ENCODE measurements around the gene SLC31A1.
"Not testable (repeated sequence)": the region's sequence is repeated elsewhere in the genome, so short reads cannot be mapped to it uniquely, and the experiment has no call there.

SLC31A1 gene

DNA sequence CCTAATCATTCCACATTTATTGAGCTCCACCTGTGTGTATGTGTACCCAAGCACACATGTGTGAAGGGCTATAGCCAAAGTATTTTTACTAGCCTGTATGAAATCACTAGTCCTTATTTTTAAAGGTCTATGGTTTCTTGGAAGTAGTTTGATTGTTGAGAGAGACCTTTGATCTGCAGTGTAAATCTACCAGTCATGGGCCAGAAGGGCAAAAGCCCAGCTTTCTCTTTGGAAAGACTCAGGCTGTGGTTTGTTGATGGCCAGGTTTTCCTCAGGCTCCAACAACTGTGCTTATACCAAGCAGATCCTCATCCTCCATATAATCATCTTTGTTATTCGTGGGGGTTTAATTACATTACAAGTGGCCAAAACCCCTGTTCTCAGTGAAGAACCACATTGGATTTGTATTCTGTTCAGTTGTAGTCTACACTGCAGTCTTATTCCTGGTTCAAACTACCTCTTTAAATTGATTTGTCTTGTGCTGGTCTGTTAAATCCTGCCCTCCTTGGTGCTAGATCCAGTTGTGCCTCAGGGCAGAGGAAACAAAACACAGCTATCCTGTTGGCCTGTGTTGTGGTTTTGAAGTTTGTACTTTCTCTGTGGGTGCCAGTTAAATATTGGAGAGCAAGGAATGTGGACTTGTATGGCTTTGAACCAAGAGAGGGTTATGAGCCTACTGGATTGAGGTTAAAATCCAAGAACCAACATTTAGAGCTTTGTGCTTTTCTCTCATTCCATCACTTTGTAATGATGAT lies 40.8 kb downstream of the SLC31A1 start:
- no peak for DNase-seq (ENCODE audit: low read depth)

DNA sequence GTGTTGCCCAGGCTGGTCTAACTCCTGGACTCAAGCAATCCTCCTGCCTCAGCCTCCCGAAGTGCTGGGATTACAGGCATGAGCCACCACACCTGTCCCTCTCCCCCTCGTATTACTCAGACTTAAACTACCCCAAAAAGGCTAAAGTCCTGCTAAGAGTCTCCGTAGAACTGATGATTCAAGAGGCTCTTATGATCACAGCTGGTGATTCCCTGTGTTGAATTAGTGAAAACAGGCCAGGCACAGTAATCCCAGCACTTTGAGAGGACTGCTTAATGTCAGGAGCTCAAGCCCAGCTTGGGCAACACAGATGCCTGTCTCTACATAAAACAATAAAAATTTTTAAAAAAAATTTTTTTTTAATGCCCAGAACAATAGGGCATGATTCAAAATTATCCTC lies 44.8 kb downstream of the SLC31A1 start:
- DNase-seq (ENCODE audit: low read depth): no peak

DNA sequence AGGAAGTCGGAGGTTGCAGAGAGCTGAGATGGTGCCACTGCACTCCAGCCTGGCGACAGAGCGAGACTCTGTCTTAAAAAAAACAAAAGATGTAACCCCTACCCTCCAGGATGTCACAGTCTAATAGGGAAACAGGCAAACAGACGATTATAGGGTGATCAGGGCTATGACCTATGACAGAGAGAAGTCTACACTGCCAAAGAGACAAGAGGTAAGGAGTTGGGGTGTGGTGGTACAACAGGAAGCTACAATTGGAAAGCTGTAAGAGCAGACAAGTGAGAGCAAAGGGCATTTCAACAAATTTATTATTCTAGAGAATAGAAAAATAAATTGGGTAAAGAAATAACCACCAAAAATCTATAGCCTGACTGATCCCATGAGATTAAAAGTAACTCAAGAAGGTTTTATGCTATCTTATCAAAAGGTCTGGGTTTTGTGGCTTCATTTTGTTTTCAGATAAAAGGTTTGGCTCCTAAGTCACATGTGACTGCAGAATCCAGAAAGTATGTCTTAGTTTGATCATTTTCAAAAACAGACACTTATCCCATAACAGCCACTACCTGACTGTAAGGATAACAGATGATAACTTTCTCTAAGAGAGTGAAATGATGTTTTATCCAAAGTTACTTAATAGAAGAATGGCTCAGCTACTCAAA lies 46.7 kb downstream of the SLC31A1 start:
- DNase-seq (ENCODE audit: low read depth): no peak

DNA sequence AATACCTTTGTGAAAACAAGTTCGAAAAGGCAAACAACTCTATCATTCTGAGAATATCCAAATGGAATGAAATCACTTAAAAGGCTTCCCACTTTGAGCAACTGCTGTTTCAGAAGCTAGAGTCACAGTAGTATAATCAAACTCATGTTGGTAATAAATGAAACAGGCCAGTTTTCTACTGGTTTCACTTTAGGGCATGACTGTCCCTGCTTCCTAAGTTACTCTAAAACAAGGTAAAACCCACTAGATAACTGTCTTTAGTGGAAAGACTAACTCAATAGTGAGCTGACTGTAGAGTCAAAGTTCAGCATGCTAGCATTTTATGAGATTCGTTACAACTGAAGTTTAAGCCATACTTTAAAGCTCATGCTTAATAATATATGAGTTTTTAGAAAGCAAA lies 48.0 kb downstream of the SLC31A1 start:
- DNase-seq (ENCODE audit: low read depth): no peak

DNA sequence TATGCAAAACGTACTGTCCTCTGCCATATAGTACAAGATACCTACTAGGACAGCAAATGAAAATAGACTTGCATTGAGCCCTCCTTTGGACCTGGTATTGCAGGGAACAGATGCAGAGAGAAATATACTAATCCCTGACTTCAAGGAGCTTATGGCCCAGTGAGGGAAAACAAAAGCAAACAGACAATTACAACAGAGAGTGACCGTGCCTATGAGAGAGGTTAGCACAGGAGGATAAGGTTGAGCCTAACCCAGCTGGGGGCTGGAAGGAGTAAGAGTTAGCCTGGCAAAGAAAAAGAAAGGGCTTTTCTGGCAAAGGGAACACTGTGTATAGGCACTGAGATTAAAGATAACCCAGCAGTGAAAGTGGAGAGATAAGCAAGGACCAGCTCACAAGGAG lies 48.5 kb downstream of the SLC31A1 start:
- no peak for DNase-seq (ENCODE audit: low read depth)

DNA sequence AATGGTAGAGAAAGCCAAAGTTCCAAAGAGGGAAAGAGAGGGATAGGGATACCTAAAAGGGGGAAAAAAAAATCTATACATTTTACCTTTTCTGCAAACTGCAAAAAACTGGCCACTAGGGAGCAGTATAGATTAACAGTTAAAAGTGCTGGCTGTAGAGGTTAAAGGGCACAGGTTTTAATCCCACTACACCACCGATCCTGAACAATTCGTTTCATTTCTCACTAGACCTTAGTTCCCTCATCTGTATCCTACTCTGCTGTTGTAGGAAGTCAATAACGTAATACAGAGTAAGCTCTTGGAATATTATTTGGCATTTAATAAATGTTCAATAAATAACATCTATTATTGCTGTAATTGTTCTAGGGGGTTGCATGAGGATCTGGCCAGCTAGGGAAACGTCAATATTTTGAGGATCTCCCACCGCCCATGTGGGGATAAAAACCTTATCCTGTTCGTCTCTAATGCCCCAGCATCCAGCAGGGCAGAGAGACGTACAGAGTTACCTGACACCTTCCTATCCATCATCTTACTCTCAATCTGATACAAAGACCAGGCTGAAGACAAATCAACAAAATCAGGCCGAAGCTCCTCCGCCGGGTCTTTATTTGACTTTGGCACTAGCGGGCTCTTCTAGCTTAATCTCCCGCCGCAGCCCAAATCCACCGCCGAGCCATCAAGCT lies 53.3 kb downstream of the SLC31A1 start:
- no peak for DNase-seq (ENCODE audit: low read depth)

DNA sequence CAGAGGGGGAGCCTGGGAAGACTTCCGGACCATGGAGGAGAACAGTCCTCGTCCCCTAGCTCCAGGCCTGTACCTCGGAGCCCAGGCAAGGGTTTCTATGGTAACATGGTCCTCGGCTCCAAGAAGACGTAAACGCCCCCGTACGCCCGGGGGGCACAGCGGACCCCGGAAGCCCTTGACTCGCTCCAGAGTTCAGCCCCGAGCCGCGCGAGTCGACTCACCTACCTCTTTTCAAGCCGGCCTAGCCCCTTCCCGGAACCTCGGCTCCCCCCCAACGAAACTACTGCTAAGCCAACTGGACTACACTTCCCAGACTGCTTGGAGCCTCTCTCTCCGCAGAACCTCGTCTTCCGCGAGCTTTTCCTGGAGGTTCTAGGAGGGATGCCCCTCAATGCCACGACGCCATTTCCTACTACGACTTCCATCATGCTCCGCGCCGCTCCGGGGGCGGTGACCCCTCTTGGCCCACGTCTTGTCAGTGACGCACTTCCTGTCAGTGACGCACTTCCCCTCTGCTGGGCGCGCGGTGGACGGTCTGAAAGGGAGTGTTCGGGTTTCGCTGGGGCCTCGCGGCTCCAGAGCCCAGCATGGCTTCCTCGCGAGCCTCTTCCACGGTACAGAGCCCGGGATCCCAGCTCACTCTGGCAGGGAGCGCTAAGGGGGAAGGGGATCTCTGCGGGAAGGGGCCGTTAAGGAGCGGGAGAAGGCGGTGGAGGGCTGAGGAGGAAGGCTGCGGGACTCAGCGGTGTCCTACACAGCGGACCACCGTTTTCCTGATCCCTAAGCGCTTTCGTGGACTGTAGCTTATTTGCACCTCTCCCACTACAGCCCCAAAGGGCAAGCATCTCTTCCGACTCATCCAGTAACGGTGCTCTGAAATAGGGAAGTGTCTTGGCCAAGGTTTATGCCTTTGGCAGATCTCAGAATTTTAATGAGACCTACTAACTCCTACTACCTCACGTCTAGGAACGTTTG lies 54.1 kb downstream of the SLC31A1 start, which contains the start of the genes CDC26 and PRPF4:
Gene CDC26 (minus strand): TSS at position 416 of the 975 bp plus-strand sequence. CDS start 3,065 bp downstream, outside the sequence.
Gene PRPF4 (plus strand): TSS at position 502 of the 975 bp plus-strand sequence. CDS start 86 bp downstream, at position 588.
- DNase-seq (ENCODE audit: low read depth): peak; percentile 92

DNA sequence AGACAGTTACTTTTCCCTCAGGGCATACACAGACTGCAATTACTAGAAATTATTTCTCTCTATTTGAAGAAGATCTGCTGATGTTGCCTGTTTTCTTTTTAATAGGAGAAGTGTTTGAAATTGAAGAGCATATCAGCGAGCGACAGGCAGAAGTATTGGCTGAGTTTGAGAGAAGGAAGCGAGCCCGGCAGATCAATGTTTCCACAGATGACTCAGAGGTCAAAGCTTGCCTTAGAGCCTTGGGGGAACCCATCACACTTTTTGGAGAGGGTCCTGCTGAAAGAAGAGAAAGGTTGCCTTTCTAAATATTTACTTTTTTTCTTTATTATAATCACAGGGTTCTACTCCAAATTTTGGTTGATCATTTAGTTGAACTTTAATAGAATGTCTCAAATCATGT lies 57.5 kb downstream of the SLC31A1 start:
- DNase-seq (ENCODE audit: low read depth): no peak

DNA sequence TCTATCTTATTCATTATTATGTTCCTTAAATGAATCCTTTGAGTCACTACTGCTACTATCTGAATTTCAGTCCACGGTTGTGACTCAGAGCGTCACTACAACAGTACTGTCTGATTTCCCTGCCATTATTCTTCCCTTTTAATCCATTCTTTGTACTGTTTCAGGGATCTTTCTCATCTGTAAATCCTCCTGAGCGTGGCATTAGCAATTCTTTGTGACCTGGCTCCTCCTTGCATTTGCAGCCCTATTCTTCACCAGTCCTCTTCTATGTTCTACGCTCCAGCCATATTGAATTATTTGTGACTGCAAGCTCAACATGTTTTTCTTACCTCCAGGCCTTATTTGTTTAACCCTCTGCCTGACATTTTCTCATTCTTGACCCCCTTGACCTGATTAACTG lies 60.0 kb downstream of the SLC31A1 start:
- no peak for DNase-seq (ENCODE audit: low read depth)

DNA sequence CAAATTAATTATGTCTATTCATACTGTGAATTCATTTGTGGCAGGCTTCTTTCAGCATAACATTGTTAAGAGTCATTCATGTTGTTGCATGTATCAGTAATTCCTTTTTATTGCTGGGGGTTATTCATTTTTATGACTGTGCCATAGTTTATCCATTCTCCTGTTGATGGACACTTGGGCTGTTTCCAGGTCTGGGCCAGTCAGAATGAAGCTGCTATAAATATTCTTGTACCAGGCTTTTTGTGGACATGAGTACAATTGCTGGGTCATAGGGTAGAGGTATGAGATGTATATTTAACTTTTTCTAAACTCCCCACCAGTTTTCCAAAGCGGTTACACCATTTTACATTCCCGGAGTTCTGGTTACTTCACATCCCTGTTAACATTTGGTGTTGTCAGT lies 67.7 kb downstream of the SLC31A1 start:
- DNase-seq (ENCODE audit: low read depth): no peak

DNA sequence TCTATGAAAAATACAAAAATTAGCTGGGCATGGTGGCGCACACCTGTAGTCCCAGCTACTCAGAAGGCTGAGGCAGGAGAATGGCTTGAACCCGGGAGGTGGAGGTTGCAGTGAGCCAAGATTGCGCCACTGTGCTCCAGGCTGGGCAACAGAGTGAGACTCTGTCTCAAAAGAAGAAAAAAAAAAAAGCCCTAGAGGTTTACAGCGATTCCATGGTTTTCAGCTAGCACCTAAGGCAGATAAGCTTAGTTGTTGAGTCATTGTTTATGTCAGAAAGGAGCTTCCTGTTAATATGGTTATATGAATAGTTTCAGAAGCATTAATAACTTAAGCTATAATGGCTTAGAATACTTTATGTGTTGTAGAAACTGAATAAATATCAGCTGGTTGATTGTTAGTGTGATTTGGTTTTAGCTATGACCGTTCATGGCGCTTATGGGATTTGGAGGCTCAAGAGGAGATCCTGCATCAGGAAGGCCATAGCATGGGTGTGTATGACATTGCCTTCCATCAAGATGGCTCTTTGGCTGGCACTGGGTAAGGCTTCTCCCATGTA lies 68.8 kb downstream of the SLC31A1 start:
- no peak for DNase-seq (ENCODE audit: low read depth)

DNA sequence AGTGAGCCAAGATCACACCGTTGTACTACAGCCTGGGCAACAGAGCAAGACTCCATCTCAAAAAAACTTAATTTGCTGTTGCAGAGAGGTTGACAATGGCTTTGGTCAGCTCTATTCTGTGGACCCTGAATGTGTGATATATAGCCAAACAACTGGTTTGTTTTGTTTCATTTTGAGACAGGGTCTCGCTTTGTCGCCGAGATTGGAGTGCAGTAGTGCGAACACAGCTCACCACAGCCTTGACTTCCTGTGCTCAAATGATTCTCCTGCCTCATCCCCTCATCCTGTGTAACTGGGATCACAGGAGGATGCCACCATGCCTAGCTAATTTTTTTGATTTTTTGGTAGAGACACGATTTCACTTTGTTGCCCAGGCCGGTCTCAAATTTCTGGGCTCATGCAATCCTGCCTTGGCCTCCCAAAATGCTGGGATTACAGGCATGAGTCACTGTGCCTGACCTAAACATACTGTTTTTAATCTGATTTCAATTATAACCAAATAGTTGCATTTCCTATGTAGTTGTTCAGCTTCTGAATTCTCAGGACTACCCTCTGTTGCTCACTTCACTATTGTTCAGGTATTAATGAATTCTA lies 72.0 kb downstream of the SLC31A1 start:
- DNase-seq (ENCODE audit: low read depth): no peak

DNA sequence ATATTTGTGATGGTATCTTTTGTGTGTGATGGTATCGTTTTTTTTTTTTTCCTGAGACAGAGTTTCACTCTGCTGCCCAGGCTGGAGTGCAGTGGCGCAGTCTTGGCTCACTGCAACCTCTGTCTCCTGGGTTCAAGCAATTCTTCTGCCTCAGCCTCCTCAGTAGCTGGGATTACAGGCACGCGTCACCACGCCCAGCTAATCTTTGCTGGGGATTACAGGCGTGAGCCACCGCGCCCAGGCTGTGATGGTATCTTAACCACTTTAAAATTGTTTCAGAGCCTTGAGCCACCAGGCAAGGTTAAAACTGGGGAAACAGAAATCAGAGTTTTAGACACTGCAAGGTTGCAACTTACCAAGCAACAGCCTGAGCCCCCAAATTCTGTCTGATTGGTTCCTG lies 74.9 kb downstream of the SLC31A1 start:
- DNase-seq (ENCODE audit: low read depth): not testable (repeated sequence)

DNA sequence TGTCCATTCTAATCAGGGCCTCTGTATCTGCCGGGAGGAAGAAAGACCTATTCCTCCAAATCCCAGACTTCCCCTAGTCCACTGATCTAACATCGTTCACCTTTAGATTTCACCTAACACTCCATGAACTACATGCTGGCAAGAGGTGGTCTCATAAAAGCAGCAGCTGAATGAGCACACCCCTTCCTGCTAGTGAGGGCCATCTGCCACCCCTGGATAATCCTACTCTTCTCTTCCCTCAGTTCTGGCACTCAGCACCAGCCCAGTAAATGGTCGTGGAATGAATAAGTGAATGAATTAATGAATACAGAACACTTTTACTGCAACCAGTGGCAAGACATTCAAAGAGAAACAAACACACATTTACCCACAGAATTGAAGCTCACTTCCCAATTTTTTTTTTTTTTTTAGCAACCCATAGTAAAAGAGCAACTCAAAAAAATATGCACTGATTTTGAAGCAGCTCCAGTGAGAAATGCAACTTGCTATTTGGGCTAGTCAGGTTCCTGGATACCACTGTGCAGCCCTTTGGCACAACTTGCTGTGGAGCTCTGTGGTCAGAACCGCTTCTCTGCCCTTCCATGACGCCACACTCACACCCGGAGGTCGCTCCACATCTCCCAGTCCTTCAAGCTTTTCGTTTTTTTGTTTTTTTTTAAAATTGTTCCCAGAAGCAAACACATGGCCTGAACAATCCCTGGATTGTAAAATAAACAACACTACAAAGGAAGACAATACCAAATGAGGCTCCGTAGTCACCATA lies 75.6 kb downstream of the SLC31A1 start:
- DNase-seq (ENCODE audit: low read depth): no peak

DNA sequence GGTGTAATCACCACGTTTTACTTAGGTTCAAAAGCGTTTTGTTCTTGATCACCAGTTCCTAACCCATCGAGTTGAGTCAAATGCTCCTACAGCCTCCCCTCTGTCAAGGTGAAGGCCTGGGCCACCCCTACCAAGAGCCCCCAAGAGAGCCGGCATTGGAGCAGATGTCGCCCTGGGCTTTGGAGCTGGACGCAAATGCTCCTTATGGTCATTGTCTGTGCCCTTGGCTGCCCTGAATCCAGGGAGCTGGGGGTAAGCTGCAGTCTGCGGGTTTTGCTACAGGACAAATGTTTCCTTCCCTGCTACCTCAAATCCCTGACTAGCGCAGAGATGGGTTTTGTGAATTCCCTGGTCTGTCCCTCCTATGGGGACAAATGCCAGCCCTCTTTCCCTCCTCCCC lies 77.0 kb downstream of the SLC31A1 start:
- no peak for DNase-seq (ENCODE audit: low read depth)

DNA sequence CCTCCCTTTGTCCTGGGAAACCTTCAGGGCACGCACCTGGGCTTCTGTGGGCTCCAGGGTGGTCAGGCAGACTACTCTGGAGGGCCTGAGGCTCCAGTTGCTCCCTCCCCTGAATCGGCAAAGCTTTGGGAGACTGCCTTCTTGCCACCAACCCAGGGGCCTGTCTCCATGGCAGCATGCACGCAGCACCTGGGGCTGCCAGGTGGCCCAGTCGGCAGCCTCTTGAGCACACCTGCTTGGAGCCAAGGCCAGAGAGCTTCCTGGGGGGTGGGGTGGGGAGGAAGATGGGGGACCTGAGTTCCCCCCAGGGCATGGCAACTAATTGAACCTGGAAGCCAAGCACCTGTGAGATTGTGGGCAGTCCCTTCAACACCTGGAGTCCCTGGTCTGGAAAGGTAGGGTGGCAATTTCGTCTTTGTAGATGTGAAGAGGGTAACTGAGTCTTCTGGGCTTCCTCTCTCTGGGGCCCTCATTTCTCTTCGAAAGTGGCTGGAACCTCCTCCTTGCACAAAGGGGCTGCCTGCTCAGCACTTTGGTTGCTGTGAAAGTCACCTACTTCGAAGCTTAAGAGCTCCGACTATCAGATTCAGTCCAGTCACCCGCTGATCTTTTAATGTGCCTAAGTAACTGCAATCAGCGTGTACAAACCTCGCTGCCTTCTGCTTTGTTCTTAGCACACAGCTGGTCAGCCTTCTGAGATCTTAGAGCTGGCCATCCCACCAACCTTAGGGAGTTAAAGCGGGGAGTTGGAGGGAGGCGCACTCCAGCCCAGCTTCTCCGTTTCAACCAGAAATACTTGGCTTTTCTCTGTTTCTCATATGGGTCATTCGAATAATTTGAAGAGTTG lies 77.8 kb downstream of the SLC31A1 start:
- DNase-seq (ENCODE audit: low read depth): no peak

DNA sequence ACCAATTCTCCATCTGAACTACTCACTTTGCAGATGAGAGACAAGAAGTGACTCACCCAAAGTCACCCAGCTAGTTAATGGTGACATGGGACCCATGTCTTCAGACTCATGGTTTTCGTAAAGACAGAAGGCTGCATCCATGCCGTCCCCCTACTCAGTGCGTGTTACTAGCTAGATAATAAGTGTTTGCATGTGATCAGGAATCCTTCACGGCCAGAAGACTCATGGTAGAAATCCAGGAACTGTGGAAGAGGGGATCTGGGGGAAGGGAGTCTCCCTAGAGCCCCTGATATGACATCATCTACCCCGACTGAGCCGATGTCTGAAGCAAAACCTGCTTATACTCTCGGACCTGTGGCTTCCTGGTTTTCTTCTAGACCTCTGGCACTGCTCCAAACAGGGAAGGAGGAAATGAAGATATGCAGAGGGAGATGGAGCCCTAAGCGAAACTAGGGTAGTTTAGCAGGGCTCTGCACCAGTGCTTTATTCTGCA lies 78.5 kb downstream of the SLC31A1 start:
- DNase-seq (ENCODE audit: low read depth): no peak

DNA sequence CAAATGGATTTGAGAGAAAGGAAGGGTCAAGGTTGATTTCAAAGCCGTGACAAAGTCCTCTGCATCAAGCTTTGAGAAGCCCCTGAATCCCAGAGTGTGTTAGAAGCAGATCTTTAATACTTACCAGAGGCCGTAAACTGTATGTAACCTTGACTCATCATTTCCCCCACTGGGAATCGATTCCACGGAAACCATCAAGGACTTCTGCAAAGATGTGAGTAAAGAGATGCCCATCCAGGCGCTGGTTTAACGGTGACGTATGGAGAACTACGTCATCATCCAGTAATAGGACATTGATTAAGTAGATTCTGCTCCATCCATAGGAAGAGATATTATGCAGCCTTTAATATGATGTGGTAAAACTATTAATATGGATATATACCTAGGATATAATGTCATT lies 80.2 kb downstream of the SLC31A1 start:
- no peak for DNase-seq (ENCODE audit: low read depth)

DNA sequence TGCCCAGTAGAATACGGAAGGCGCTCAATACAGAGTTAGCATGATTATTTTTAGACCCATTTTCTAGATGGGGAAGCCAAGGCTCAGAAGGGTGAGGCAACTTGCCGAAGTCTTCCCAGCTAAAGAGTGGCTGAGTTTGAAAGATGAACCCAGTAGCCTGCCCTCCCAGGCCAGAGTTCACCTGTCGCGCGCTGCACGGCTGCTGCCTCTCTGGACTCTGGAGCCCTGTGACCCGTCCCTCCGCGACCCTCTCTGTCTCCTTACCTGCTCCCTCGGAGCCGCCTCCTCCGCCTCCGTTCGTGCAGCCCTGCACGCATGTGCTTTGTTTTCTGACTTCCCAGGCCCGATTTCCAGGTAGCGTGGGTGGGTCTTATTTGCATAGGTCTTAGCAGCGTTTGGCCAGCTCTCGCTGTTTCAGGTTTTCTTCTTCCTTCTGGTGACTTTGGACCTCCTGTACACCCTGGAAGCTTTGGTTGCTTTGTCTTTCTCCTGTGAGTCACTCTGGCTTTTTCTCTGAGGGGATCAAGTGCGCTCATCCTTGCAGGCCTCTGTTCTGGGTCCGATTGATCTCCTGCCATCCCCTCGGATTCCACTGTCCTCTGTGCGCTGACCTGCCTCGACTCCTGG lies 81.6 kb downstream of the SLC31A1 start, which contains the start of gene RNF183:
Gene RNF183 (minus strand): TSS at position 585 of the 627 bp plus-strand sequence. CDS start 5,192 bp downstream, outside the sequence.
- no peak for DNase-seq (ENCODE audit: low read depth)
